Stimulated activated CD8-positive, alpha-beta memory T cell treated with anti-CD3 and anti-CD28 coated beads, Interleukin-2, amount 100 ng/mL, for 1 hour (primary cell): ENCODE results near the gene MYOG.

Experiments
- DNase-seq, 2 donors: peaks; one replicate each; pipeline ENCODE4 v3.0.0-alpha.2; 2020; ENCODE audit warnings: low read depth in 2 of 2

MYOG gene

GRCh38 chr1:203090421-203091198 lies 4.8 kb upstream of the MYOG start:
- no peak for DNase-seq

DNA sequence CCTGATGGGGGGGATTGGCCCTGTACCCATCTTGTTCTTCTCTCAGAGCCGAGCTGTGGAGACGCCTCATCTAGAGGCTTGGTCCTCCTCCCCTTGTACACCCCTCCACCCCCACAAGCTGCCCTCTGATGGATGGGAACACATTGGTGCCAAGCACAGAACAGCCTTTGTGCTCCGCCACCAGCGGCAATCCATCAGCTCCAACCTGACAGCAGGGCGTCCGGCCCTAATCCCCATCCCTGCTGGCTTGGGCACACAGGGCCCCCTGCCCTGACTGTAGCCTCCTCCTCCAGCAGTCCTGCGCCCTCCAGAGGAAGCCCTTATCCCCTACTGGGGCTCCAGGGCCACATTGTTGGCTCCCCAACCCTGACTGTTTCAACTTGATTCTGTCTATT lies 3.8 kb upstream of the MYOG start:
- no peak for DNase-seq

- no peak for DNase-seq
Observed at GRCh38 chr1:203089001-203089650, 3.3 kb upstream of the MYOG start.

DNA sequence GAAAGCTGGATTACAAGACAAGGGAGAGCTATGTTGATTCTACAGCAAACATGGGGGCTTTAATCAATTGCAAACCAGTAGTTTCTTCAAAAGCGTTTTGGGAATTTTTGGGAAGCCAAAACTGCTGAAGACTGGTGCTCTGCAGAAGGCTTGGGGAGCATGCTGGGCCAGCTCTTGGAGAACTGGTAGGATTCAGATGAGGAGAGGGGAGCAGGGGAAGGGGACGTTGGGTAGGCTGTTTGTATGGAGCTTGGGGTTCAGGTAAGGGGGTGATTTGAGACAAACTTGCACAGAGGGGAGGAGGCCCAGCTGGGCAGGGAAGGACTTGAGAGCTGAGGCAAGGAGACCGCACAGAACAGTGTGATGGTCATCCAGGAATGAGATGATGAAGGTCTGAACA lies 2.6 kb upstream of the MYOG start:
- no peak for DNase-seq

DNA sequence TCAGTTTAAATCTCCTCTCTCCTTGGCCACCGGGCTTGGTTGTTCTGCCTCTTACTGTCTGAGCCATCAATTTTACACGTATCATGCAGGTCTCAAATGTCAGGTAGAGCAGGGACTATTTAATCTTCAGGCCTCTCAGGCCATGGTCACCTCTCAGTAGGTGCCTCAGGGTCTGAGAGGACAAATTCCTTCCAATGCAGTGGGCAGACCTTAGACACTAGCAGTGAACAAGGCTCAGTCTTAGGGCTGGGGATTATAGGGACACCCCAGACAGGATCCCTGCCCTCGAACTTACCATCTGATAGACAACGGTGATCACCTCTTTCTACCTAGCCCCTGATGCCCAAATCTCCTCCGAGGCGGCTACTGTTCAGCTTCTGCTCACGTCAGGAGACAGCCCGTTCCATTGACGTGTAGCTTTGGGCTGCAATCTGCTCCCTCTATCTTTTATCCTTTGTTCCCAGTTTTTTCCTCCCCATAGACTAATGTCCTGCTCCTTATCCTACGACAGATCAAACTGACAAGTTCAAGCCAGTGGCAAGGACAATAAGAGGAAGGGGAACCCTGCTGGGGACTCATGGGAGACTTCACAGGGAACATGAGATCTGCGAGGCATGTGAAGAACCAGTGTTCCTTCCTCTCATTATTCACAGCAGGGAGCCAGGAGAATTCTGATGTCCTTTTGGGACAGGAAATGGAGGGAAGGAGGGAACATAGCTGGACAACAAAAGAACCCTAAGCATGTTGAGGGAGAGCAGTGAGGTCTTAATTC lies 1.4 kb upstream of the MYOG start:
- DNase-seq, result no peak

- DNase-seq, result no peak
Observed at GRCh38 chr1:203084588-203085527, 954 bp downstream of the MYOG start.

DNA sequence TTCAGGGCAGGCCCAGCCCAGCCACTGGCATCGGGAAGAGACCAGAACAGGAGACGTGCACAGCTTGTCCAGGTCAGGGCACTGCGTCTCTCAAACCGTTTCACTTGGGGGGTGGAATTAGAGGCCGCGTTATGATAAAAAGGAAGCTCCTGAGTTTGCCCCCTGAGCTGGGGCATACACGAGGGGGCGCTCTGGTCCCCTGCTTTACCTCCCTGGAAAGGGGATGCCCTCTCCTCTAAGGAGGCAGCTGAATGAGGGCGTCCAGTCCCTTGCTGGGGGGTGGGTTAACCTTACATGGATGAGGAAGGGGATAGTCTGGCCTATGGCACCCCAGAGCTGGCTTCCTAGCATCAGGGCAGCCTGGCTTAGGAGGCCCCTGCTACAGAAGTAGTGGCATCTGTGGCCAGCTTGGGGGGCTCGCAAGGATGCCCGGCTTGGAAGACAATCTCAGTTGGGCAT lies 2.3 kb downstream of the MYOG start:
- no peak for DNase-seq

DNA sequence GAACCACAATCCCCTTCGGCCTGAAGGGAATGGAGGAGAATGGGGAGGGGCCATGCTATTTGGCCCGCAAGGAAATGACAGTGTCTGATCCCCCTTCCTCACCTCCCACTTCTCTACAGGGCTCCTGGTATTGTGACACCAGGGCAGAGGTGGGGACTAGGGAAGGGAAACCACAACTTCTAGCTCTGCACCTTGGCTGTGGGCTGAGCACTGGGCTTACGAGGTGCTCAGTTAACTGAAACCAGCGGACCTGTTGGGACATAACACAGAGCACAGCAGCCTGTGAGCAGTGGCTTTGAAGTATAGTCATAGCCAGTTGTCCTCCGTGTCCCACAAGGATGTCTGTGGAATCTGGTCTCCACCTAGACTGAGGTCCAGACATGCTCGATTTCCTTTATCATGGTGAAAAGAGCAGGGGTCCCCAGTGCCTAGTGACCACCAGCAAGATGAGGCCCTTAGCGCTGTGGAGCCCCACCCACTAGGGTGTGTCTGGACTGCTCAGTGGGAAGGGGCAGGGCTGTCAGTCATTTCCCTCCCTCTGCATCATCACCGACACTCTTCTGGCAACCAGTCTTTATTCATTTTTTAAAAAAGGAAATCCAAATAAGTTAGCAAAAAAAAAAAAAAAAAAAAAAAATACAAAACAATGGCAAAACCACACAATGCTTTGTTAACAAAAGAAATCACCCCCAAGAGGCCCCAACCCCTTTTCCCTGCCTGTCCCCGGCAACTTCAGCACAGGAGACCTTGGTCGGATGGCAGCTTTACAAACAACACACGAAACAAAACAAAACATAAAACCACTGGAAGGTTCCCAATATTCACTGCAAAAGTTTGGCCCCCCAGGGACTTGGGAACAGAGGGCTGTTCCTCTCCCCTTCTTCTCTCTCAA lies 3.0 kb downstream of the MYOG start:
- DNase-seq, result no peak

GRCh38 chr1:203082231-203082505 lies 3.6 kb downstream of the MYOG start:
- DNase-seq, result no peak

DNA sequence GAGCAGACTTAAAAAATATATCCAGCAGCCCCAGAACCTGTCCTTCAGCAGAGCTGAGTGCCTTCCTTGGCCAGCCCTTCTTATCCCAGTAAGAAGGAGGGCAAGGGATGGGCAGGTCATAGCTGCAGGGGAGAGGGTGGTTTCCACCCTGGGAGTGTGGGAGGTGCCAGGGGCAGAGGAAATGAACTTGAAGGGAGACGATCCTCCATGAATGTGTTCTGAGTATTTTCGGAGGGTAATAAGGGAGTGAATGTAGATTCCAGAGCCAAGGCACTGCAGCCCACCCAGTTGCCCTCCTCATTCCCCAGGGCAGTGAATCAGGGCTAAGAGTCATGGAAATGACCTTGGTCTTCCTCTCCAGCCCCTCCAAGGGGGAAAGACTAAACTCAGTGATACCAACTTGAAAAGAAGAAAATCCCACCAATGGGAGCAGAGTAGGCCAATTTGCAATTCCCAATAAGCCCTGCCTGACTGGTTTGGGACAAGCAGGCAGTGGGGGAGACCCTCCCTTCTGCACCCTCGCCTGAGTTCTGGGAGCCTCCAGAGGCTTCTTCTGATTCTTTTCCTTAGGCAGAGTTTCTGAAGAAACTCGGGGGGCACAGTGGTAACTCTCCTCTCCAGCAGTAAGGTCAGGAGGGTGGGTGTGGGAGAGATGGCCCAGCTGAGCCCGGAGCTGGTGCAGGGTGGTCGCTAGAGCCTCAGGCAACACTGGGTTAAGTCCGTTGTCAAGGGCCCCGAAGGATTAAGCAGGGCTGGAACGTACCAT lies 4.2 kb downstream of the MYOG start:
- DNase-seq, result no peak

- no peak for DNase-seq
Observed at GRCh38 chr1:203080456-203080855, 5.4 kb downstream of the MYOG start.

- no peak for DNase-seq
Observed at GRCh38 chr1:203078478-203078877, 7.3 kb downstream of the MYOG start.

DNA sequence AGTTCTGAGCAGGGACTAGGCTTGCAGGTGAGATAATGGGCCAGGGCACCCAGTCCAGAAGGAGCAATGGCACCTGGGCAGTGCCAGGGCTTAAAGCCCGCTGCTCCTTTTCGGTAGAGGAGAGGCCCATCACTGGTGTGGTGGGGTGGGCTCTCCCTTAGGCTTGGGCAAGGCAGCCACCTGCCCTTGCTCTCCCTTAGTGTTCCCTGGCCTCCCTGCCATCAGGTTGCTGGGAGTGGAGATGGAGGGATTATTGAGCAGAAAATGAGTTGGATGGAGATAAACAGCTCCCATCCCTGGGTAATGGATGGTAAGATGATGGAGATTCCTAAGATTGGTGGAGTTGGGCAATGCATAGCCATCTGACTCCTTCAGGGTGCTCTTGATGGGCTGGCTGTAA lies 7.9 kb downstream of the MYOG start:
- DNase-seq, result no peak

- no peak for DNase-seq
Observed at GRCh38 chr1:203077367-203077766, 8.4 kb downstream of the MYOG start.

DNA sequence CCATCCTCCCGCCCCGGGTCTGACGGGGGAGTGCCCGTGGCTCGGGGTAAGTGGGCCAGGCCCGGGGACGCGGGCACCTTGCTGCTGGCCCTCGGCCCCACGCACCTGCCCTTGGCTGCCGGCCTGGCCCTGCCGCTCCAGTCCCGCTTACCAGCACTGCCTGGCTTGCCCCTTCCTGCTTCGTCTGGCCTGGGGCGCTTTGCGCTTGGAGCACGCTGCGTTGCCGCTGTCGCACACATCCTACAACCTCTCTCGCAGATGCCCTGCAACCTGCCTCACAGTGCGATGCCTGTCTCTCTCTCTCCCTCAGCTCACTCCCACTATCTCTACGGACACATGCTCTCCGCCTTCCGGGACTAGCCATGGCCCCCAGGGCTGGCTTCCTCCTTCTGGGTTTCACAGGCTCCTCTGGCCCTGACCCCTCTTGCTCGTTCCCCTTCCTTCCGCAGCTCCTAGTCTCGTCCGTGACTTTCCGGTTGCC lies 9.7 kb downstream of the MYOG start:
- no peak for DNase-seq

DNA sequence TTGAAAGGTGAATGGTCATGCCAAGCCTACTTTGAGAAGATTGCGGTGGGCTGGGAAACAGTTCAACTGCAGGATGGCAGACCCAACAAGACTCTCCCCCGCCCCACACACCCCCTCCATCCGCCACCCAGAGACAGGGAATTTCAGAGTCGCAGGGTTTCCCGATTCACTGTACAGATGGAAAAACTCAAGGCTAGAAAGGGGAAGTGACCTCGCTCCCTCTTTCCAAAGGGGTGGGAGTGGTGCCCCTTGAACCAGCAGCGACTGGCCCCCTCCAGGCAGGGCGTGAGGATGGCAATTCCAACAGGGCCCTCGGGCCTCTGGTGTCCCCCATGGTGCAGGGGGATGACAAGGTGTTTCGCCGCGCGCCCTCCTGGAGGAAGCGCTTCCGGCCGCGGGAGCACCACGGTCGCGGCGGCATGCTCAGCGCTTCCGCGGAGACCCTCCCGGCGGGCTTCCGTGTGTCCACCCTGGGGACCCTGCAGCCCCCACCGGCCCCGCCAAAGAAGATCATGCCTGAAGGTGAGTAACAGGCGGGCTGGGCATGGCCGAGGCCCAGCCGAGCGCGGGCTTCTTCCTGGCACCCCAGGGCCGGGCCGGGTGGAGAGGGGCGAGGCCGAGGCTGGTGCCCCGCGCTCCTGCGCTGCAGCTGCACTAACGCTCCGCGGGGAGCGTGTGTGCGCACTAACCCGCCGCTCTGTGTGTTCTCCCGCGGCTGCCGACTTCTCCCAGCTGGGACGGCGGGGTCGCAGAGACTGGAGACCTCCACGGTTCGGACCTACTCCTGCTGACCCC lies 10.4 kb downstream of the MYOG start:
- no peak for DNase-seq

- no peak for DNase-seq
Observed at GRCh38 chr1:203074610-203075009, 11.2 kb downstream of the MYOG start.

GRCh38 chr1:203073469-203073868 lies 12.3 kb downstream of the MYOG start:
- no peak for DNase-seq

- no peak for DNase-seq
Observed at GRCh38 chr1:203072911-203073310, 12.9 kb downstream of the MYOG start.
